TTC549 (cell line): ENCODE results near the gene S100A14.
A peak's percentile ranks its signal among the peaks of the same experiment; 100 is the strongest.
"Not testable (repeated sequence)": the region's sequence is repeated elsewhere in the genome, so short reads cannot be mapped to it uniquely, and the experiment has no call there.

ENCODE experiments used
- FAIRE-seq: peaks from 2 replicates; lab custom pipeline; 2012; peaks lifted over from hg19 to GRCh38; lab: Jason Lieb, UNC

Gene S100A14

DNA sequence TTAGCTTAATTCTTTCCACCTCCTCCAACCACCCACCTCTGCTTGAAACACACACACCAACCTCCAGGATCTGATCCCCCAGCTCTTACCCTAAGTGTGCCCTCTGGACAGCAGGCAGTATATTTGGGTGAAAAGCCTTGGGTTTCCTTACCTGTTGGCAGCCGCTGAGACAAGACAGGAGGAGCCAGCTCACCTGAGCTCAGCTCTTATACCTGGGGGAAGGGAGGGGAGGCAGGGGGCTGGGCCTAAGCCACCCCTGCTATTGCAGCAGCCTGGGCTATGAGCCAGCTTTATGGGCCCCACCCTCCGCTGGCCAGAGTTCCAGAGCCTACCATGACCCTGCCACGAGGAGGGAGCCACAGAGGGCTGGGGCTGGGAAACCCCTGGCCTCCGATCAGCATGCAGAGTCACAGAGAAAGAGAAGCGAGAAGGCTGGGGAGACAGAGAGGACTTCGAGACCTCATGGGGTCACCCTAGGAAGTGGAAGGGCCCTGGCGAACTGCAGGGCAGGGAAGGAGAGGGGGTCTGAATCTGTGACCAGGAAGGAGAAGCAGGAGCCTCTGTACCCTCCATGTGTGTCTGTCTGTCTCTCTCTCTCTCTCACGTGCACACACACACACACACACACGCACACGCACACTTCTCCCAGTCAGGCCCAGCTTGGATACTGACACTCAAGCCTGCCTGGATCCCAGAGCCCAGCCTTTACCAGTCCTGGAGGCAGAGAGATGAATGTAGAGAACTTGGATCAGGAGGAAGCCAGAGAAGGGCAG lies at the start of gene S100A14:
Gene S100A14, minus strand, starts transcription at position 182 of the 773 bp plus-strand sequence. CDS start 467 bp downstream, outside the sequence.
- FAIRE-seq, result no peak

DNA sequence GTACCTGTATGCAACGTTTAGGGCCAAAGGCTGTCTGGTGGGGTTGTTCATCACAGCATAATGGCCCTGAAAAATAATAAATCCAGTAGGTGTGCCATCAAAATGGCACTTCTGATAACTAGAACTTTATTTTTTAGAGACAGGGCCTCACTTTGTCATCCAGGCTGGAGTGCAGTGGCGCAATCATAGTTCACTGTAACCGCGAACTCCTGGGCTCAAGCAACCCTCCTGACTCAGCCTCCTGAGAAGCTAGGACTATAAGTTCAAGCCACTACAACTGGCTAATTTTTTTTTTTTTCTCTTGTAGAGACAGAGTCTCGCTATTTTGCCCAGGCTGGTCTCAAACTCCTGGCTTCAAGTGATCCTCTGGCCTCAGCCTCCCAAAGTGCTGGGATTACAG lies 47.1 kb upstream of the S100A14 start:
- no peak for FAIRE-seq

DNA sequence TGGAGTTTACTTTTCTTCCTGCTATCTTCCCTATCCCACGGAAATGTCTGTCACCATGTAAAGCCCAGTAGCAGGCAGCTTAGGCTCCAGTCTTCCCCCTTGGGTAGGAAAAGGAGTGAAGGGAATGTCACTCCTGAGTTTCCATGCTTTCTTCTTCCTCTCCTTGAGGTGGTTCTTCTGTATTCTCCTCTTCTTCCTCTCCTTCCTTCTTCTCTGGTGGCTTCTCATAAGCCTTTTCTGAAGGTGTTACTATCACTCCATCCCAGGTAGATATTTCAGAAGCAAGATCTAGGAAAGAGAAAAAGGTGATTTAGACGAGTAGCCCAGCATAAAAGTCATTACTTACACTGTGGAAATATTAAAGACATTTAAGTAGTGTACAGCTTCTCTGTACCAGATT lies 46.1 kb upstream of the S100A14 start:
- FAIRE-seq, result no peak

DNA sequence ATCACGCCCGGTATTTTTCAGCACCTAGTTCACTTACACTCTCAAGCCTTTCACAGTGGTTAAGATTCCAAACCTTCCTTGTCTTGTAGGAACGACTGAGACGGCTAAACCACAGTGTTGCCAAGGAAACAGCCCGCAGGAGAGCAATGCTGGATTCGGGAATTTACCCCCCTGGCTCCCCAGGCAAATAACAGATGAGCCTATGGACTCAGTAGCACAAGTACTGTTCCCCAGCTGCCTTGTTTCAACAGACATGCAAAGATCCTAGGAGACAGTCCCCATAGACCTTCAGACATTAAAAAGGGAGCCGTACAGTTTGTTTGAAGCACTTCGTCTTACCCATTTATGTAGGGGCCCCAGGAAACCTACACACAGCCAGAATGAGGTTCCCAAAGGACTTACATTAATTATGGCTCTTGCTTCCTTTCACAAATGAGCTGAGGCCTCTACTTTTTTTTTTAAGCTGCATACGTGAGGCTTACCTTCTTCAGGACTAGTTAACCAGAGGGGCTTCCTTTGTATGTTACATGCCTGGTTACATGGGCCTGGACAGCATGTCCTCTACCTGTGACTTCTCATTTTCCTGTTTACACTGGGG lies 45.1 kb upstream of the S100A14 start:
- FAIRE-seq, result peak; percentile 29

DNA sequence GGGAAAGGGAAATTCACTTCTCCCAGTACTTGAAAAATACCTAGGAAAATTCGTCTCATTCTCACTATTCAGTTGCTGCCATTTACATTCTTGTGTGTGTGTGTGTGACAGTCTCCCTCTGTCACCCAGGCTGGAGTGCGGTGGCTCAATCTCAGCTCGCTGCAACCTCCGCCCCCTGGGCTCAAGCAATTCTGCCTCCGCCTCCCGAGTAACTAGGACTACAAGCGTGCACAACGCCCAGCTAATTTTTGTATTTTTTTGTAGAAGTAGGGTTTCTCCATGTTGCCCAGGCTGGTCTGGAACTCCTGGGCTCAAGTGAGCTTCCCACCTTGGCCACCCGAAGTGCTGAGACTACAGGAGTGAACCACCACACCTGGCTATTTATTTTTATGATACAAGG lies 43.5 kb upstream of the S100A14 start:
- no peak for FAIRE-seq

DNA sequence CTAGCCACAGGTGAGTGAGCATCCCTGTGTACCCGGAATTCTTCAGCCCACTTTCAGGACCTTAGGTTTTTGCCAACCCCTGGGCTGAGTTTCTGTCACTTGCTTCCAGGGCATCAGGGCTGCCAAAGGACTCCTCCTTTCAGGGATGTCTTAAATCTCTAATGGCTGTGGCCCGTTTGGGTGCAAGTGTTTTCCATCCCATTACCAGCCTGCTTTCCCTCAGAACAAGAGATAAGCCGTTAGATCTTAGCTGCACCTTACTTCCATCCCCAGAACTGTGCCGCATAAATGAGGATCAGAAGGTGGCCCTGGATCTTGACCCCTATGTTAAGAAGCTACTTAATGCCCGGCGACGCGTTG lies 43.0 kb upstream of the S100A14 start:
- FAIRE-seq, result no peak

DNA sequence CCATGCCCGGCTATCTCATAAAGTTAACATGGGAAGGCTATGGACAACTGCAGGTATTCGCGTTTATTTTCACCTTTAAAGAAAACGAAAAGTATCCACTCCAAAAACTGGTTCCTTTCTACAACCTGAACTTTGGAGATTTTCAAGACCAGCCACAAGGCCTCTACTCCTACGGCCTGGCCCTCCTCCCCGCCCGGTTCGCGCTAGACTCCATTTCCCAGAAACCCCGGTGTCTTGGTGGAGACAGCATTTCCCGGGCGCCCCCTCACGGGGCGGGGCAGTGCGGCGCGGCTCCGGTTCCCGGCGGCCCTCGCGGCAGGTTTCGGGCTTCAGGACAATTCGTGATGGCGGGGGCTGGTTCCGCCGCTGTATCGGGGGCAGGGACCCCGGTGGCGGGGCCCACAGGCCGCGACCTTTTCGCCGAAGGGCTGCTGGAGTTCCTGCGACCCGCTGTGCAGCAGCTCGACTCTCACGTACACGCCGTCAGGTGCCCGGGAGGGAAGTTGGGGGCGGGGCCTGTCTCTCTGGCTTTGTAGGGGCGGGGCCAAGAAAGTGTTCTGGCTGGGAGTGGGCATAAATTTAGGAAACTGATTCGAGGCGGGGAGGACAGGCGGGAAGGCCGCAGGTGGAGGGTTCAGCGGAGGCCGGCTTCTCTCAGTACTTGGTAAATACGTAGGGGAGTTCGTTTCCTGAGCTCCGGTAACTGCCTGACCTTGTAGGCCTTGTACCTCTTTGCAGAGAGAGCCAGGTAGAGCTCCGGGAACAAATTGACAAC lies 42.5 kb upstream of the S100A14 start, which contains the start of gene SNAPIN:
Gene SNAPIN, plus strand, starts transcription at position 304 of the 775 bp plus-strand sequence. Its CDS starts 41 bp downstream, at position 345.
- peak; percentile 93 for FAIRE-seq

DNA sequence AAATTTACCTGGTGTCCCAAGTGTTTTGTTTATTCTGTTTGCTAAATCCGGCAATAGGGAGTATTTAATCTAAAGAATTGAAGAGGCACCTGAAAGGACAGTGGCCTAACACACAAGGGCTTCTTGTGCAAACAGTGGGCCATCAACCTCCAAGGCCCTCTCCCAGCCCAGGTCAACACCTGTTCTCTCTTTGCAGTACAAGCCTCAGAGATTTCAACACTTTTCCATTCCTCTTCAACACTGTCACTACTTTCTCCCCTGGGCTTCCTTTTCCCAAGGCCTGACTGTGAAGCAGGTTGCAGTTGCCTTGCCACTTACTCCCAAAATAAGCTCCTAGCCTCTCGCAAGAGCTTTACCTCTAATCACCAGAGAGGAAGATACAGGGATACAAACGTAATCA lies 39.2 kb upstream of the S100A14 start:
- FAIRE-seq, result no peak

DNA sequence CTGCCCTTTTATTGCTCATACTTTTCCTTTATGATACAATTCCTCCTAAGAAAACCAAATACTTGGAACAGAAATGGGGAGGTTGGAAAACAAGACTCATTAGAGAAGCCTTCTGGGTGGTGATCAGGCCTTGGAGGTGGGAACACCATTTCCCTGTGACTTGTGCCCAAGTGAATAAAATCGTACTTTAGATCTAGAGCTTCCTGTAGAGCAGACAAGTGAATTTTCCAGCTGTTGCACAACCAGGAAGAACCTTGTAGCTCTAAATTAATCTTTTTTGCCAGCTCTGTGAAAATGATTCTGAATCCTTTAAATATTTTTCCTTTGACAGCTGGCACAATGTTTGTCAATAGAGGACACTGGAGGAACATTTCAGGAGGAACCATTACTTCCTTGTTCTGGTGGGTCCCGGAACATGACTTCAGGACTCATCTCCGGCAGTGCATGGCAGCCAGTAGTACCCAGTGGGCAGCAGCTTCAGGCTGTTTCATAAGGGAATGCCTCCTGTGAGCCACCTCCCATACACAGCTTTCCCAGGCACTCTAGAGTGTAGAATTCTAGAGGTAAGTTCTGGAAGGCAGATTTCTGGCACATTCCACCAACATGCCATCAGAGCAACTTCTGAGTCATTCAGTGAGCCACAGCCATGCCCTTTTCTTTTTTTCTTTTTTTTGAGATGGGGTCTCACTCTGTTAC lies 36.8 kb upstream of the S100A14 start:
- no peak for FAIRE-seq

DNA sequence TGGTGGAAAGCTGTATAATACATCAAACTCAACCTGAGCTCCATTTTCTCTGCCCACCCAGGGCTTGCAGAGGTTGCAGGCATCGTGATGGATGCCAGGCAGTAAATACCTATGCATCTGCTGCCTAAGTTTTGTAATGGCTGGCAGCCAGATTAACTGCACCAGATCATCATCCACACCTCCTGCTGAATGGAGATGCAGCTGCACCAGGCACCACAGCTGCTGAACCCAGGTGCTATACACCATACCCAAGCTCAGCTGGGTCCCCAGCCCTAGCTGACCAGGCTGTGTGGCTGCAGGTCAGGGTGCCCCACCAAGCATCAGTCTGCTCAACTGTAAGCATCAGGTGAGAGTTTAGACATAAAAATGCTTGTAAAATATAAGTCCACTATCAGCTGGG lies 35.6 kb upstream of the S100A14 start:
- no peak for FAIRE-seq

DNA sequence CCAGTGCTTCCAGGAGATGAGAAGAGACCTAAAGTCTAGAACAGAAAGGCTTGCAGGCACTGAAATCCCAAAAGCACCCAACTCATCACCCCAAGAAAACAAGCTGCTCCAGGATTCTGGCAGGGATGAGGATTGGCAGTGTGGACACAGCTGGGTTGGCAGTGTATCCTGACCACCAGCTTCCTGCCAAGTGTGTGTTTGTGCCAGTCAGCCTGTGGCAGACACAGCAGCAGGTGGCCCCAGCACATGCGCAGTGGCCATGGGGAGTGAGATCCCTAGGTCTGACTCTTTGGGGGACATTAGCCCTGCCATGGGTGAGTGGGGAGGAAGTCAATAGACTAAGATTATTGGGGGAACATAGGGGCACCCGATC lies 33.7 kb upstream of the S100A14 start:
- FAIRE-seq, result no peak

DNA sequence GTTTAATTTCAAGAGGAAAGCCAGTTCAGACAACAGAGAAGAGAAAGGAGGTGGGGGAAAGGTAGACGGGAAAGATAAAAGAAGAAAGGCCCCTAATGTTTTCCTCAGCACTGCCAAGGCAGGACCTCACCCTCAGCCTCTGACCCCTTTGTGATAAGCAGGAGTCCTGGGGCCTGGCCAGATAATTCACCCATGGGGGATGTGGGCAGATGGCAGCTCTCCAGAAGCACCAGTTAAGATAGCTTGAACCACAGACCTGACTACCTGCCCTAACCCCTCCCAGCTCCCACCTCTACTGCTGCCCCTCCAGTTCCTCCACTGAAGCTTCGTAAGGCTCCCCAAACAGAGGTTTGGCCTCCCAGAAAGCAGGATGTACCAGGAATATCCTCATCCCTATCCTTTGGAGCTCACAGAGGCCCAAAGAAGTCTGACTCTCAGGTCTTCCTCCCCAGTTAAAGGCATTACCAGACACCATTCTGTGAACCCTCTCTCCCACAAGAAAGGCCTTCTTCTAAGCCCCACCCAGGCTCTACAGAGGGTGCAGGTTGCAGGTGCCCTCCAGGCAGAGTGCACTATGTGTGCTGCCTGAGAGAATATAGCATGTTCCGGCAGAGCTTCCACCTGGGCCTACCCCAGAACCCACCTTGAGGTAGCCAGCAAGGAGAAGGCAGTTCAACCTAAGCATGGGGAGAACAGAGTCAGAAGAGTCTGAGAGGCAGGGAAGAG lies 33.2 kb upstream of the S100A14 start:
- FAIRE-seq, result no peak

DNA sequence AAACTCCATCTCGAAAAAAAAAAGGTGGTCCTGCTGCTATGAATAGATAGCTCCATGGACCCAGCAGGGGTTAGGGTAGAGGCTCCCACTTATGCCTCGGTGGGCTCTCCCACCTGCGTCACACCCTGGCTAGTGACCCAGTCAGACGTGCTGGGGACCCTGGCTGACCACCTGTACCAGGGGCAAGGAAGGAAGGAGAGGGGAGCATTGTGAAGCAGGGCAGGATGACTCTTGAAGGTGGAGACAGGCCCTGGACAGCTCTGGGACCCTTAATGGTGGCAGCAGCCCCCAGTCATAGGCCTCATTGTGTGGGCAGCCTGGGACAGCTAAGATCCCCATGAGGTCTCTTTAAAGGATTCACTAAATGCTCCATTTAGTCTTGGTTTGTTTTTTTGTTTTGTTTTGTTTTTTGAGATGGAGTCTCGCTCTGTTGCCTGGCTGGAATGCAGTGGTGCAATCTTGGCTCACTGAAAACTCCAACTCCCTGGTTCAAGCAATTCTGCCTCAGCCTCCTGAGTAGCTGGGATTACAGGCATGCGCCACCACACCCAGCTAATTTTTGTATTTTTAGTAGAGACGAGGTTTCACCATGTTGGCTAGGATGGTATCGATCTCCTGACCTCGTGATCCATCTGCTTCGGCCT lies 32.0 kb upstream of the S100A14 start:
- FAIRE-seq, result no peak

DNA sequence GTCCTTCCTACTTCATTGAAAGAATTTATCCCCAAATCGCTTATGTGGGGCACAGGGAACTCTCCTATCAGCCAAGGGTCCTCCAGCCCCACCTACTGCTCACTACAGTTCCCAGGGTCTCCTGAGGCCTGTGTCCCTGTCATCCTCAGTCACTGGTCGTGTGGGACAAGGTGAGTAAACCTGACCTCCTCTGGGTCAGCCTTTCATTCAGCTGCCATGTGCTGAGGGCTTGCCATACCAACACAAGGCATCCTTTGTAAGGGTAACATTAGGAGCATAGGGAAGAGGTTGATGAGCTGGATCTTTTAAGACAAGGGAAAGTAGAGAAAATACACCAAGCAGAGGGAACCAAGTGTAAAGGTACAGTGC lies 31.2 kb upstream of the S100A14 start:
- no peak for FAIRE-seq

DNA sequence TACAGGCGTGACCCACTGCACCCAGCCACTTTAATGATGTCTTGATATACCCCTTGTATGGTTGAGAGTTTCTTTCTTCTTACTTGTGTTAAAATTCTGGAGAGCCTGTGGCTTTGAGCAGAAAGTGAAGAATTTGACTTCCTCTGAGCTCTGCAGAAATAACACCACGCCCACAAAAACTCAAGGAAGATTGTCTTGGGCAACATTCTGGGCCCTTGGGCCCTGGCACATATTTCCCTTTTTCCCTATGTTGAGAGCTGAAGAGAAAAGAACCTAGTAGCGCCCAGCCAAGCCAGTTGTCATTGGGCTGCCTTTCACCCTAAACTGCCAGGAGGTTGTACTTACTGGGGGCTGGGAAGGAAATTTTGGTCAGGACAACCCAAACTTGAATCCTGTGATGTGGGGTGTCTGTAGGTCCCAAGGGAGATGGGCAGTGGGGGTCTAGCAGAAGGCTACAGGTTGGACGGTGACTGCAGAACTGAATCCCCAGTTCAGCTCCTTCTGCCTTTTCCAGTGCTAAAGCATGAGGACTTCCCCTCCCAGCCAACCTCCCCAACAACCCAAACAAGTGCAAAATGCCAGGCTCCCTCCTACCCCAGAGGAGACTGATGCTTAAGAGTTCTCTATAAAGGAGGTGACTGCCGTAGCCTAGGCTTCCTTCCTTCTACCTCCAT lies 30.7 kb upstream of the S100A14 start:
- FAIRE-seq, result no peak

DNA sequence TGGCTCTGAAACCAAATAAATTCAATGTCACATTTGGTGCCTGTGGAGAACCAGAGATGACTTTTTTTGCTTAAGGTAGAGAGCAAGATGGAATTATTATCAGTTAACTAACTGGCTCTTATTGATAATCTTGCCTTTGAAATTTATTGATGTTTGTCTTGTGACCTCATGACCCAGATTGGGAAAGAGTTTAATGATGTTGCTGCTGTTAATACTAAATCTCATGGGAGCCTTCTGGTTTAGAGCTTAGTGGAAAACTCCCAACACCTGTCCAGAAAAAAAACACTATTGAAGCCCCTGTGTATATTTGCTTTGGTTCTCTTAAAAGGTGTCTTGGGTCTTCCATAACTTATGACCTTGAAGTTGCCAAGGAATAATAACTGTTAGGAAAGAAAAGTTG lies 27.7 kb upstream of the S100A14 start:
- FAIRE-seq, result no peak

DNA sequence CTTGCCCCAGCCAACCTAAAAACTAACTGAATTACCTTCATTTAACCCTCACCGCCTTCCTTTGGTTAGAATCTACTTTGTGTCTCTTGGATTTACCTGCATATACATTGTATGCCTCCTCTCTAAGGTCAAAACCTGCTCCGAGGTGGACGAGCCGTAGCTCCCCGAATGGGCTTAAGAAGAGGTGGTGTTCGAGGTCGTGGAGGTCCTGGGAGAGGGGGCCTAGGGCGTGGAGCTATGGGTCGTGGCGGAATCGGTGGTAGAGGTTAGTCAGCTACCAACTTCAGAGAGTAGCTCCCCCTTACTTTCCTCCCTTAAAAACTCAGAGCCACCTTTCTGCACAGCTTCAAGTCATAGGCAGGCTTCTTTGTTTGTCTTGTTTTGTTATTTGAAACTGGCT lies 27.0 kb upstream of the S100A14 start:
- no peak for FAIRE-seq

DNA sequence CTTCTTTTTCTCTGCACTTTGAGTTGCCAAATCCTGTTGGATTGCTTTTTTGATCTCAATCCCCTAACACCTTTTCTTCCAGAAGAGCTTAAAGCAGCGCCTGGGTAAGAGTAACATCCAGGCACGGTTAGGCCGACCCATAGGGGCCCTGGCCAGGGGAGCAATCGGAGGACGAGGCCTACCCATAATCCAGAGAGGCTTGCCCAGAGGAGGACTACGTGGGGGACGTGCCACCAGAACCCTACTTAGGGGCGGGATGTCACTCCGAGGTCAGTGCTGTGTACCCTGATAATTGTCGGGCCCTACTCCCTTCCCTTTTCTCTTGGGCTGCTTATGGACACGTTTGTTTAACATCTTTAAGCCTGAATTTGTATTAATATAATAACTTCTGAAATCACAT lies 26.0 kb upstream of the S100A14 start:
- no peak for FAIRE-seq

DNA sequence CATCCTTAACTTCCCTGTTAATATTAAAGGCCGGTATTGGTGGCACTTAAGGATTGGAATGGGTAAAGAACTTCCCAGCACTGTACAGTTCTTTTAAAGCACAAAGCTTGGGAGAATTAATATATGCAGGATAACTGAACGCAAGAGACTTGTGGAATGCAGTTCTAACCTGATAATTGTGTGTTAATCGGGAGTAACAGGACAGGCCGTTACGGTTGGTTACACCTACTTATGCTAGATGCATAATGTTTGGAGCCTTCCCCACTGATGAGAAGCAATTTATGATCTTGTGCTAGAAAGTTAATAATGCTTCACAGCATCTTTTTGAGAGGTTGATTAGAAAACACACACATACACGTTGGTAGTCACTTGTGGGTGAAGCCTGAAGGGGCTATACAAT lies 24.7 kb upstream of the S100A14 start:
- FAIRE-seq, result no peak

DNA sequence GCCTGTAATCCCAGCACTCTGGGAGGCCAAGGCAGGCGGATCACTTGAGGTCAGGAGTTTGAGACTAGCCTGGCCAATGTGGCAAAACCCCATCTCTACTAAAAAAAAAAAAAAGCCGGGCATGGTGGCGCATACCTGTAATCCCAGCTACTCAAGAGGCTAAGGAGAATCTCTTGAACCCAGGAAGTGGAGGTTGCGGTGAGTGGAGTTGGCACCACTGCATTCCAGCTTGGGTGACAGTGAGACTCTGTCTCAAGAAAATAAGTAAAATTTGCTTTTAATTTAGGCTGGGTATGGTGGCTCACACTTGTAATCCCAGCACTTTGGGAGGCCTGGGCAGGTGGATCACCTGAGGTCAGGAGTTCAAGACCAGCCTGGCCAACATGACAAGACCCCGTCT lies 24.1 kb upstream of the S100A14 start:
- not testable (repeated sequence) for FAIRE-seq

DNA sequence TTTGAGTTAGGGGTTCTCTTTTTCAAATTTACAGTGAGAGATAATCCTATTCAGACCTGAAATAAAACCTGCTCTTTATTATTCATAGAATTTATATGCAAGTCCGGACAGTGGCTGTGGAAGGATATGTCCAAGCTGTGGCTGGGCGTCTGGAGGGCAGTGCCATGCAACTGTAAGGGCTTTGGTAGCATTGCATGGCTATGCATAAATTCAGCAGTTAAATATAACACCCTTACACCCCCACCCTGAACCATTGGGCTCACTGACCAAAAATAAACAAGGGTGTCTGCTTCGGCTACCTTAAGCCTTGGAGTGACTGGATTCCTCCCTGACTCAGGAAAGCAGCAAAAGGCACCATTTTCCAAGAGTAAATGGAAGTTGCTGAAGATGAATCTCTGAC lies 23.2 kb upstream of the S100A14 start:
- no peak for FAIRE-seq
